Measurements from ENCODE around the gene ANKH. TPM values are rescaled to one million over a fixed set of nuclear protein-coding genes. Genes with fewer than 3 reads are reported as not detected.

The ANKH gene
- total and polyA plus RNA-seq, 5 donors from 2014 or later = 56.6 to 177 (median 63.2) TPM

- peak overlapping the region; percentile 67 to 88 (median 78) for H3K4me3 Mint-ChIP-seq
- Histone ChIP-seq H3K36me3 (ENCODE audit: control insufficient read depth, insufficient read depth, low read length) (peaks cover 53% of the 10 kb centered on the region), H3K27me3 (ENCODE audit: control insufficient read depth, insufficient read depth, low read length) (no peaks in the 10 kb centered on the region), H3K27ac (ENCODE audit: insufficient read depth, low read length, poor library complexity, severe bottlenecking) (peak overlapping the region; percentile 73), H3K4me1 (ENCODE audit: control insufficient read depth, insufficient read depth, low read length, poor library complexity, severe bottlenecking) (peaks cover 79% of the 10 kb centered on the region), H3K9me3 (ENCODE audit: control insufficient read depth in 2 of 2, low read length in 2 of 2) (no peaks in the 10 kb centered on the region), H3K4me3 (ENCODE audit: low read depth, low read length) (peak overlapping the region; percentile 77)
- peaks cover 63 to 81% (median 71%) of the 10 kb centered on the region in 4 donors for H3K4me1 Mint-ChIP-seq
- ATAC-seq (ENCODE audit: low read depth in 2 of 2) = peak; percentile 36 to 38
- no peaks in the 10 kb centered on the region for H3K27me3 Mint-ChIP-seq
- H3K9me3 Mint-ChIP-seq = no peaks in the 10 kb centered on the region
- peak in 2 of 3 donors; percentile 26 to 49 for DNase-seq
- peak overlapping the region; percentile 84 to 91 (median 89) for H3K27ac Mint-ChIP-seq
- peaks cover 35% of the 10 kb centered on the region for H3K36me3 Mint-ChIP-seq
Observed at GRCh38 chr5:14675865-14676300, 195.7 kb downstream of the ANKH start.

GRCh38 chr5:14674983-14675854 lies 196.4 kb downstream of the ANKH start:
- no peaks in the 10 kb centered on the region for H3K9me3 ChIP-seq (ENCODE audit: control insufficient read depth in 2 of 2, low read length in 2 of 2)
- no peaks in the 10 kb centered on the region for H3K27me3 Mint-ChIP-seq
- H3K4me1 ChIP-seq (ENCODE audit: control insufficient read depth, insufficient read depth, low read length, poor library complexity, severe bottlenecking) = peaks cover 86% of the 10 kb centered on the region
- peak overlapping the region; percentile 77 for H3K4me3 ChIP-seq (ENCODE audit: low read depth, low read length)
- no peaks in the 10 kb centered on the region for H3K27me3 ChIP-seq (ENCODE audit: control insufficient read depth, insufficient read depth, low read length)
- DNase-seq (no peak), ATAC-seq (ENCODE audit: low read depth in 2 of 2) (peak in 1 of 2 donors; percentile 15)
- H3K4me3 Mint-ChIP-seq = peak overlapping the region; percentile 67 to 88 (median 78)
- H3K36me3 Mint-ChIP-seq = peaks cover 31% of the 10 kb centered on the region
- H3K4me1 Mint-ChIP-seq = peaks cover 65 to 84% (median 71%) of the 10 kb centered on the region in 4 donors
- peak overlapping the region; percentile 84 to 91 (median 89) for H3K27ac Mint-ChIP-seq
- H3K27ac ChIP-seq (ENCODE audit: insufficient read depth, low read length, poor library complexity, severe bottlenecking) = peak overlapping the region; percentile 73
- H3K36me3 ChIP-seq (ENCODE audit: control insufficient read depth, insufficient read depth, low read length) = peaks cover 46% of the 10 kb centered on the region
- H3K9me3 Mint-ChIP-seq = no peaks in the 10 kb centered on the region

GRCh38 chr5:14673443-14673842 lies 198.1 kb downstream of the ANKH start:
- Histone ChIP-seq H3K4me3 (ENCODE audit: low read depth, low read length) (peak overlapping the region; percentile 94), H3K27ac (ENCODE audit: insufficient read depth, low read length, poor library complexity, severe bottlenecking) (peak overlapping the region; percentile 78), H3K9me3 (ENCODE audit: control insufficient read depth in 2 of 2, low read length in 2 of 2) (no peaks in the 10 kb centered on the region), H3K27me3 (ENCODE audit: control insufficient read depth, insufficient read depth, low read length) (no peaks in the 10 kb centered on the region), H3K36me3 (ENCODE audit: control insufficient read depth, insufficient read depth, low read length) (peaks cover 28% of the 10 kb centered on the region), H3K4me1 (ENCODE audit: control insufficient read depth, insufficient read depth, low read length, poor library complexity, severe bottlenecking) (peaks cover 93% of the 10 kb centered on the region)
- Mint-ChIP-seq H3K4me3 (peak overlapping the region in 2 of 4 donors; percentile 4 to 79), H3K36me3 (peaks cover 24% of the 10 kb centered on the region), H3K27ac (peak overlapping the region; percentile 22 to 89 (median 76)), H3K4me1 (peaks cover 65 to 95% (median 78%) of the 10 kb centered on the region in 4 donors), H3K9me3 (no peaks in the 10 kb centered on the region), H3K27me3 (no peaks in the 10 kb centered on the region)
- ATAC-seq (ENCODE audit: low read depth in 2 of 2) (no peak), DNase-seq (no peak)

- Mint-ChIP-seq H3K27ac (peak overlapping the region; percentile 78 to 89 (median 79)), H3K4me1 (peaks cover 62 to 95% (median 77%) of the 10 kb centered on the region in 4 donors), H3K27me3 (no peaks in the 10 kb centered on the region), H3K36me3 (peaks cover 19% of the 10 kb centered on the region), H3K4me3 (peak overlapping the region in 3 of 4 donors; percentile 27 to 79 (median 57)), H3K9me3 (no peaks in the 10 kb centered on the region)
- Histone ChIP-seq H3K9me3 (ENCODE audit: control insufficient read depth in 2 of 2, low read length in 2 of 2) (no peaks in the 10 kb centered on the region), H3K4me1 (ENCODE audit: control insufficient read depth, insufficient read depth, low read length, poor library complexity, severe bottlenecking) (peaks cover 93% of the 10 kb centered on the region), H3K4me3 (ENCODE audit: low read depth, low read length) (peak overlapping the region; percentile 94), H3K27ac (ENCODE audit: insufficient read depth, low read length, poor library complexity, severe bottlenecking) (peak overlapping the region; percentile 78), H3K36me3 (ENCODE audit: control insufficient read depth, insufficient read depth, low read length) (peaks cover 21% of the 10 kb centered on the region), H3K27me3 (ENCODE audit: control insufficient read depth, insufficient read depth, low read length) (no peaks in the 10 kb centered on the region)
- no peak for DNase-seq
- ATAC-seq (ENCODE audit: low read depth in 2 of 2) = no peak
Observed at GRCh38 chr5:14672484-14673394, 198.8 kb downstream of the ANKH start.

DNA sequence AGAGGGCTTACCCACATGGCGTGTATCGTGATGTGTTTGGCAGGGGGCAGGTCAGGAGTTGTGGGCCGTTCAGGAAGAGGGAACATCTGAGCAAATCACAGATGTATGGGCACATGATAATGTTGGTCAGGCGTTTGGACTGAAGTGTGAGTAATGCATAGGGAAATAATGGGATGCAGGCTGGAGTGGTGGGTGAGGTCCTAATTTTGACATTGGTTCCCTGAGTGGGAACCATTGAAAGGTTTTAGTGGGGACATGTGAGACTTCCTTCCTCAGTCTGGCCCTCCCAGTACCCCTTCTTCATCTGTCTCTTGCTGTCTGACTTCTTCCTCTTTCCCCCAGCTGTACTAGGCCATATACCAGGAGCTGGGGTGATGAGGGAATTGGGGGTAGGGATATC lies 199.5 kb downstream of the ANKH start:
- Histone ChIP-seq H3K27ac (ENCODE audit: insufficient read depth, low read length, poor library complexity, severe bottlenecking) (peak overlapping the region; percentile 78), H3K4me3 (ENCODE audit: low read depth, low read length) (peak overlapping the region; percentile 94), H3K36me3 (ENCODE audit: control insufficient read depth, insufficient read depth, low read length) (peaks cover 18% of the 10 kb centered on the region), H3K27me3 (ENCODE audit: control insufficient read depth, insufficient read depth, low read length) (no peaks in the 10 kb centered on the region), H3K4me1 (ENCODE audit: control insufficient read depth, insufficient read depth, low read length, poor library complexity, severe bottlenecking) (peaks cover 95% of the 10 kb centered on the region), H3K9me3 (ENCODE audit: control insufficient read depth in 2 of 2, low read length in 2 of 2) (no peaks in the 10 kb centered on the region)
- peak overlapping the region; percentile 57 to 79 (median 60) for H3K4me3 Mint-ChIP-seq
- H3K27me3 Mint-ChIP-seq = no peaks in the 10 kb centered on the region
- ATAC-seq (ENCODE audit: low read depth in 2 of 2) (no peak), DNase-seq (no peak)
- peaks cover 57 to 96% (median 76%) of the 10 kb centered on the region in 4 donors for H3K4me1 Mint-ChIP-seq
- H3K36me3 Mint-ChIP-seq = peaks cover 16% of the 10 kb centered on the region
- H3K27ac Mint-ChIP-seq = peak overlapping the region; percentile 78 to 89 (median 79)
- H3K9me3 Mint-ChIP-seq = no peaks in the 10 kb centered on the region

DNA sequence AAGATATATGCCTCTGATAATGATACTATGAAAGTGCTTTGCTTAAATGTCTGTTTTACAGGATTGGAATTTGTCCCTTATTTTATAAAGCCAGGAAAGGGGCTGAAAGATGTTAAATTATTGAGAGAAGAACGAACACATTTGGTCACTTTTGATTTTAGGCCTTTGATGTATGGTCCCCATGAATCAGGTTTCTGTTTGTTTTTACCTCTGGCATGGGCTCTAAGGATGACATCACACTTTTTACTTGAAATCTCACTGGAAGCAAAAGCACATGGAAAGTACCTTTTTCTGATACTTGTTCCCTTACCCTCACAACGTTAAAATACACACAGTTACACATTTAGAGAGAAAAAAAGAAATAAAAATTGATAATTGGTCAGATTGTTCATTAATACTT lies 200.2 kb downstream of the ANKH start:
- ATAC-seq (ENCODE audit: low read depth in 2 of 2) = no peak
- no peaks in the 10 kb centered on the region for H3K27me3 Mint-ChIP-seq
- H3K9me3 Mint-ChIP-seq = no peaks in the 10 kb centered on the region

GRCh38 chr5:14669975-14670374 lies 201.6 kb downstream of the ANKH start:
- H3K9me3 ChIP-seq (ENCODE audit: control insufficient read depth in 2 of 2, low read length in 2 of 2) = no peaks in the 10 kb centered on the region
- peaks cover 3% of the 10 kb centered on the region for H3K36me3 ChIP-seq (ENCODE audit: control insufficient read depth, insufficient read depth, low read length)
- no peaks in the 10 kb centered on the region for H3K27me3 Mint-ChIP-seq
- H3K27ac Mint-ChIP-seq = peak overlapping the region; percentile 18 to 90 (median 28)
- peak overlapping the region; percentile 34 for H3K27ac ChIP-seq (ENCODE audit: insufficient read depth, low read length, poor library complexity, severe bottlenecking)
- H3K4me3 ChIP-seq (ENCODE audit: low read depth, low read length) = peak overlapping the region; percentile 94
- H3K4me1 Mint-ChIP-seq = peaks cover 45 to 94% (median 75%) of the 10 kb centered on the region in 4 donors
- ATAC-seq (ENCODE audit: low read depth in 2 of 2) (no peak), DNase-seq (no peak)
- peaks cover 9% of the 10 kb centered on the region for H3K36me3 Mint-ChIP-seq
- no peaks in the 10 kb centered on the region for H3K9me3 Mint-ChIP-seq
- H3K4me1 ChIP-seq (ENCODE audit: control insufficient read depth, insufficient read depth, low read length, poor library complexity, severe bottlenecking) = peaks cover 93% of the 10 kb centered on the region
- no peaks in the 10 kb centered on the region for H3K27me3 ChIP-seq (ENCODE audit: control insufficient read depth, insufficient read depth, low read length)
- peak overlapping the region in 3 of 4 donors; percentile 13 to 90 (median 89) for H3K4me3 Mint-ChIP-seq

More for the DNA sequence above, 200.2 kb downstream of the ANKH start:
- Histone ChIP-seq H3K36me3 (ENCODE audit: control insufficient read depth, insufficient read depth, low read length) (peaks cover 13% of the 10 kb centered on the region), H3K4me1 (ENCODE audit: control insufficient read depth, insufficient read depth, low read length, poor library complexity, severe bottlenecking) (peaks cover 95% of the 10 kb centered on the region), H3K9me3 (ENCODE audit: control insufficient read depth in 2 of 2, low read length in 2 of 2) (no peaks in the 10 kb centered on the region), H3K4me3 (ENCODE audit: low read depth, low read length) (peak overlapping the region; percentile 94), H3K27me3 (ENCODE audit: control insufficient read depth, insufficient read depth, low read length) (no peaks in the 10 kb centered on the region), H3K27ac (ENCODE audit: insufficient read depth, low read length, poor library complexity, severe bottlenecking) (peak overlapping the region; percentile 78)
- peaks cover 16% of the 10 kb centered on the region for H3K36me3 Mint-ChIP-seq
- peaks cover 56 to 97% (median 81%) of the 10 kb centered on the region in 4 donors for H3K4me1 Mint-ChIP-seq
- no peak for DNase-seq
- peak overlapping the region; percentile 58 to 79 (median 70) for H3K4me3 Mint-ChIP-seq
- H3K27ac Mint-ChIP-seq = peak overlapping the region; percentile 78 to 89 (median 79)

Data from CD4-positive, CD25-positive, alpha-beta regulatory T cell (primary cell).